Cortex of kidney (tissue), 1 donor: ENCODE measurements around the gene LHFPL6.

Experiments used
- DNase-seq: peaks from one replicate; lab custom pipeline; 2025; lab: John Stamatoyannopoulos, UW

Gene LHFPL6

GRCh38 chr13:39590466-39591036 is 12.4 kb downstream of the LHFPL6 start:
- DNase-seq, result no peak

- DNase-seq, result no peak
These were observed 14.6 kb downstream of the LHFPL6 start for GRCh38 chr13:39588384-39588783.

- DNase-seq, result no peak
These were observed 15.1 kb downstream of the LHFPL6 start for GRCh38 chr13:39587939-39588338.

- no peak for DNase-seq
These were observed 15.9 kb downstream of the LHFPL6 start for GRCh38 chr13:39586958-39587605.

- no peak for DNase-seq
These were observed 16.8 kb downstream of the LHFPL6 start for GRCh38 chr13:39586151-39586550.

- DNase-seq, result no peak
These were observed 17.8 kb downstream of the LHFPL6 start for GRCh38 chr13:39585219-39585618.

- DNase-seq, result no peak
These were observed 22.0 kb downstream of the LHFPL6 start for GRCh38 chr13:39580881-39581575.

GRCh38 chr13:39578821-39579291 is 24.1 kb downstream of the LHFPL6 start:
- DNase-seq, result no peak

GRCh38 chr13:39577838-39578491 is 25.0 kb downstream of the LHFPL6 start:
- DNase-seq, result no peak

- no peak for DNase-seq
These were observed 25.8 kb downstream of the LHFPL6 start for GRCh38 chr13:39577203-39577602.

- DNase-seq, result no peak
These were observed 27.3 kb downstream of the LHFPL6 start for GRCh38 chr13:39575641-39576238.

- DNase-seq, result no peak
These were observed 31.4 kb downstream of the LHFPL6 start for GRCh38 chr13:39571502-39572092.

GRCh38 chr13:39567569-39567968 is 35.4 kb downstream of the LHFPL6 start:
- no peak for DNase-seq

- no peak for DNase-seq
These were observed 36.6 kb downstream of the LHFPL6 start for GRCh38 chr13:39566216-39566869.

GRCh38 chr13:39565036-39565949 is 37.7 kb downstream of the LHFPL6 start:
- no peak for DNase-seq

GRCh38 chr13:39563470-39563735 is 39.6 kb downstream of the LHFPL6 start:
- DNase-seq, result no peak

- DNase-seq, result no peak
These were observed 41.0 kb downstream of the LHFPL6 start for GRCh38 chr13:39561971-39562370.

- no peak for DNase-seq
These were observed 43.1 kb downstream of the LHFPL6 start for GRCh38 chr13:39559847-39560246.

- DNase-seq, result no peak
These were observed 45.6 kb downstream of the LHFPL6 start for GRCh38 chr13:39557285-39557955.

- no peak for DNase-seq
These were observed 46.1 kb downstream of the LHFPL6 start for GRCh38 chr13:39556866-39557265.
